Caco-2 (cell line): ENCODE measurements around the gene TMEM63C. TPM values are rescaled to one million over a fixed set of nuclear protein-coding genes. Genes with fewer than 3 reads are reported as not detected.

Source experiments
- BruUV-seq: library from RNA; stranded (reverse); fragments of 400-500 nt; replicated peaks from 2 replicates; lab custom pipeline; 2021; lab: Mats Ljungman, UMichigan
- CTCF ChIA-PET: fragments of 300-600 bp; sonication (Branson Sonifier 250); formaldehyde crosslinking; loops from one replicate; lab custom pipeline; 2022; ENCODE audit warnings: antibody characterized with exemption; lab: Charles Lee
- POLR2A ChIA-PET: fragments of 300-600 bp; sonication (Branson Sonifier 250); formaldehyde crosslinking; loops from one replicate; lab custom pipeline; 2022; ENCODE audit warnings: antibody characterized with exemption; lab: Charles Lee
- DNase-seq, 2 experiments: peaks; one replicate each; pipeline versions ENCODE4 v3.0.0 to v3.0.0-alpha.2; 2020 to 2022
- H3K27me3 ChIP-seq: replicated peaks from 2 replicates; pipeline ENCODE4 v1.6.0; 2011; ENCODE audit warnings: low read length; ENCODE audit not compliant: control insufficient read depth, insufficient read depth
- H3K36me3 ChIP-seq: 2 replicates; pipeline ENCODE4 v1.5.1; 2011; ENCODE audit warnings: low read length; ENCODE audit not compliant: control insufficient read depth, insufficient read depth
- H3K4me1 ChIP-seq: fragments of 250-450 bp; sonication (Bioruptor Pico); 2 replicates; pipeline ENCODE4 v1.5.1; 2020; ENCODE audit warnings: mild to moderate bottlenecking
- H3K4me3 ChIP-seq: 2 replicates; pipeline ENCODE4 v1.5.1; 2011; ENCODE audit warnings: low read depth, mild to moderate bottlenecking, control low read depth, low read length
- H3K9me3 ChIP-seq: fragments of 250-450 bp; sonication (Bioruptor Pico); 2 replicates; pipeline ENCODE4 v1.5.1; 2020; ENCODE audit warnings: mild to moderate bottlenecking, moderate library complexity
- H3K27ac Mint-ChIP-seq: one replicate; pipeline ENCODE4 v1.8.0; 2022; ENCODE audit warnings: mixed read lengths; ENCODE audit not compliant: unreplicated experiment
- H3K27me3 Mint-ChIP-seq: one replicate; pipeline ENCODE4 v1.8.0; 2022; ENCODE audit warnings: mixed read lengths; ENCODE audit not compliant: insufficient read depth, unreplicated experiment
- H3K36me3 Mint-ChIP-seq: one replicate; pipeline ENCODE4 v1.8.0; 2022; ENCODE audit warnings: mild to moderate bottlenecking, mixed read lengths; ENCODE audit not compliant: insufficient read depth, unreplicated experiment
- H3K4me1 Mint-ChIP-seq: one replicate; pipeline ENCODE4 v1.8.0; 2022; ENCODE audit warnings: low read depth, mixed read lengths; ENCODE audit not compliant: unreplicated experiment
- H3K4me3 Mint-ChIP-seq: one replicate; pipeline ENCODE4 v1.8.0; 2022; ENCODE audit warnings: mild to moderate bottlenecking, moderate library complexity, mixed read lengths; ENCODE audit not compliant: unreplicated experiment
- H3K9me3 Mint-ChIP-seq: one replicate; pipeline ENCODE4 v1.8.0; 2022; ENCODE audit warnings: mixed read lengths; ENCODE audit not compliant: unreplicated experiment
- CTCF ChIP-seq, 2 experiments: fragments of 200-600 bp in 1 of 2; IDR thresholded peaks; 1 replicate in 1 of 2; 2 replicates in 1 of 2; pipeline versions ENCODE4 v1.5.1 to v1.8.0; 2011 to 2022; ENCODE audit warnings: antibody characterized with exemption in 1 of 2, control low read depth in 1 of 2, inconsistent platforms in 1 of 2, low read depth in 1 of 2, low read length in 1 of 2, mild to moderate bottlenecking in 1 of 2, moderate library complexity in 1 of 2; ENCODE audit not compliant: insufficient read depth in 1 of 2, severe bottlenecking in 1 of 2, unreplicated experiment in 1 of 2
- intact Hi-C: fragments of 100-400 bp; cut with micrococcal nuclease; formaldehyde crosslinking; loops from one replicate; pipeline ENCODE4 v1.10.0; 2022; ENCODE audit not compliant: unreplicated experiment
- microRNA-seq: library from miRNA; unstranded; fragments of <30 nt; microRNA quantifications from one replicate; pipeline ENCODE4 v1.2.0, GENCODE V29; 2022
- total RNA-seq: library from RNA; stranded (reverse); gene quantifications from 2 replicates; pipeline ENCODE4 v1.2.3, GENCODE V29; 2022

Gene TMEM63C
- total RNA-seq, 1 experiment from 2014 or later, result 1.3 TPM

- Mint-ChIP-seq H3K27me3 (no peaks in the 10 kb centered on the region), H3K4me1 (peaks cover 24% of the 10 kb centered on the region), H3K36me3 (peaks cover 9% of the 10 kb centered on the region), H3K27ac (no peak overlapping the region), H3K4me3 (no peak overlapping the region), H3K9me3 (no peaks in the 10 kb centered on the region)
- TF ChIP-seq CTCF (IDR thresholded peaks at IDR 0.05; ENCODE audit: insufficient read depth in 1 of 2, low read depth in 1 of 2, low read length in 1 of 2, severe bottlenecking in 1 of 2, unreplicated experiment in 1 of 2), result no peak
- Histone ChIP-seq H3K27me3 (no peaks in the 10 kb centered on the region), H3K4me1 (peaks cover 27% of the 10 kb centered on the region), H3K4me3 (no peak overlapping the region), H3K9me3 (no peaks in the 10 kb centered on the region), H3K36me3 (no peaks in the 10 kb centered on the region)
- no peak for DNase-seq
- POLR2A ChIA-PET, result no interaction called here
- BruUV-seq, result no TSS peak
- intact Hi-C loops, result no loop called here
- CTCF ChIA-PET, result interaction anchor here (0.7 to 1.8 kb wide), 2 partner anchors 9 to 14 kb away, joined by 4 to 9 read pairs; partner anchors contain the start of genes GSTZ1 and POMT2
Observed at GRCh38 chr14:77306416-77306815, 124.8 kb downstream of the TMEM63C start.

- Mint-ChIP-seq H3K4me3 (no peak overlapping the region), H3K27ac (no peak overlapping the region), H3K36me3 (peaks cover 9% of the 10 kb centered on the region), H3K27me3 (no peaks in the 10 kb centered on the region), H3K4me1 (peaks cover 24% of the 10 kb centered on the region), H3K9me3 (no peaks in the 10 kb centered on the region)
- no peaks in the 10 kb centered on the region for H3K36me3 ChIP-seq
- H3K9me3 ChIP-seq, result no peaks in the 10 kb centered on the region
- intact Hi-C loops, result no loop called here
- H3K4me1 ChIP-seq, result peaks cover 27% of the 10 kb centered on the region
- no peak for DNase-seq
- ChIA-PET CTCF (interaction anchor here (1.8 kb wide), 1 partner anchor 9 kb away, joined by 9 read pairs; no protein-coding TSS in a partner anchor), POLR2A (no interaction called here)
- no peak for TF ChIP-seq CTCF (IDR thresholded peaks at IDR 0.05; ENCODE audit: insufficient read depth in 1 of 2, low read depth in 1 of 2, low read length in 1 of 2, severe bottlenecking in 1 of 2, unreplicated experiment in 1 of 2)
- no peaks in the 10 kb centered on the region for H3K27me3 ChIP-seq
- no peak overlapping the region for H3K4me3 ChIP-seq
- no TSS peak for BruUV-seq
Observed at GRCh38 chr14:77306851-77307496, 125.4 kb downstream of the TMEM63C start.

Small RNA genes within 50 kb of the gene (microRNA-seq; reads per million reads assigned to microRNA genes)
- gene MIR1260A, result not detected

Other genes starting within 250 kb of the TMEM63C start
- 24.1 and 24.7 TPM in 2 replicates for gene IRF2BPL, start 153.1 kb upstream of the TMEM63C start, total RNA-seq
- gene CIPC, start 83.5 kb upstream of the TMEM63C start, total RNA-seq, result 12.8 and 15.4 TPM in 2 replicates
- not detected in 2 replicates for gene ZDHHC22, start 40.0 kb upstream of the TMEM63C start, total RNA-seq
- not detected in 2 replicates for gene NGB, start 89.4 kb downstream of the TMEM63C start, total RNA-seq
- gene POMT2, start 139.1 kb downstream of the TMEM63C start, total RNA-seq, result 30.4 and 36.9 TPM in 2 replicates
- gene GSTZ1, start 139.2 kb downstream of the TMEM63C start, total RNA-seq, result 16.9 and 17.0 TPM in 2 replicates
- gene TMED8, start 195.3 kb downstream of the TMEM63C start, total RNA-seq, result 13.3 and 14.1 TPM in 2 replicates
- 0.82 and 1.5 TPM in 2 replicates for gene SAMD15, start 195.6 kb downstream of the TMEM63C start, total RNA-seq
- gene NOXRED1, start 241.7 kb downstream of the TMEM63C start, total RNA-seq, result 0.28 and 0.41 TPM in 2 replicates